HG03175 (cell line): ENCODE results near the gene CMC2.

Source experiments
- ATAC-seq: cut with Tn5 transposase; IDR thresholded peaks from one replicate; pipeline ENCODE4 v1.9.1; 2021; ENCODE audit warnings: mild to moderate bottlenecking, moderate library complexity; ENCODE audit not compliant: unreplicated experiment

Gene CMC2

DNA sequence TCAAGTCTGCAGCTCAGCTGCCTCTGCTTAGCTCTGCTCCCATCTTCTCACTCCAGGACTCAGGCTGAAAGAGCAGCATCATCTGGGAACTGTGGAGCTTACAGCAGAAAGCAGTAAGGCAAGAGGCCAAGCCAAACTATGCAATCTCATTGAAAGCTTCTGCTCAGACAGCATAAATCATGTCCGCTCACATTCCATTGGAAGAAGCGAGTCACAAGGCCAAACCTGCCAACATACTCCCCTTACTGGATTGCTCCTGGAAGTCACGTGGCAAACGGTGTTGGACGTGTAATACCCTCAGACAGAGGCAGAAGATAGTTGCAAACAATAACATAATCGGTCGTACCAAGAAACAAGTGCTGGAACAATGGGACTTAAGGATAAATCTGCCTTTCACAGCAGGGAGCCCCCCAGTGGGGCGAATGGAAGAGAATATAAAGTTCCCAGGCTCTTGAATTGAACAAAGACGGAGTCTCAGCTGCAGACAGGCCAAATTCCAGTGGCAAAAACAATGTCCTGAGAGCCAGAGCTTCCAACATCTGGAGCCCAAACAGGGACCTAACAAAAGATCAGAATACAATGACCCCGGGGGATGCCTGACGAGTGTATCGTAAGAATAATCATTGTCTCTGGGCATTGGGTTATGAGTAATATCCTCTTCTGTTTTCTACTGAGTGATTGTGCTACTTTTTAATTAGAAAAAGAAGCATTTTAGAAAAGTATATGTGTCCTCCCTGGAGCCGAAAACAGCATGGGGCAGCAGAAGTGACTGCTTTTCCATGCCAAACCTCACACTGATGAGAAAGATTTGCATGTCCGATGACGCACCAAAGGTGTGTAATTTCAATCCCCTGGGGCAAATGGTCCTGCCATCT lies 68.4 kb downstream of the CMC2 start:
- no peak for ATAC-seq

- ATAC-seq = no peak
Observed at GRCh38 chr16:80936410-80936809, 70.3 kb downstream of the CMC2 start.

- ATAC-seq = no peak
Observed at GRCh38 chr16:80935691-80936090, 71.0 kb downstream of the CMC2 start.

- ATAC-seq = no peak
Observed at GRCh38 chr16:80932708-80933095, 74.0 kb downstream of the CMC2 start.

- ATAC-seq = no peak
Observed at GRCh38 chr16:80931801-80932707, 74.6 kb downstream of the CMC2 start.

DNA sequence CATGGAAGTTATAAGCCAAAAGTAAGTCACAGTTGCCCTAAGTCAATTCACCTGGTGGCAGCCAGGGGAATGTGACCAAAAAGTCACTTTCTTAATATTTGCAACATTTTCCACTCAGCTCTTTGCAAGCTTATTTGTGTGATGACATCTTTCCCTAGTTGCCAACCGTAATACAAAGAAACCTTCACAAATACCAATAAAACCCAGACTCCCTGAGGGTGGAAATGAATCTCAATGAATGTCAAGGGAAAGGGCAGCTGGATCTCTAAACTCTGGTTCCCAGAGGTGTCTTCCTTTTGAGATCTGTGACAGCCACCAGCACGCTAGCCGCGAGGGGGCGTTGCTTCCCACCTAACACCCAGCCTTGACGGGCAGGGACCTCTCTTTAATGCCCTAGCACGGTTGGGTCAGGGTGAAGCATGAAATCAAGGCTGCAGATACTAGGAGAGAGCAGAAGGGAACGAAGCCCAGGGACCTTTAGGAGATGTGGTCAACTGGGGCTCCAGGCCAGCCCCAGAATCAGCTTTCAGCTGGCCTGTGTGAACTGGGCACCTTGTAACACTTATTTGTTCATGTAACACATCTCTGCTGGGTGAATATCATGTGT lies 82.2 kb downstream of the CMC2 start:
- no peak for ATAC-seq

DNA sequence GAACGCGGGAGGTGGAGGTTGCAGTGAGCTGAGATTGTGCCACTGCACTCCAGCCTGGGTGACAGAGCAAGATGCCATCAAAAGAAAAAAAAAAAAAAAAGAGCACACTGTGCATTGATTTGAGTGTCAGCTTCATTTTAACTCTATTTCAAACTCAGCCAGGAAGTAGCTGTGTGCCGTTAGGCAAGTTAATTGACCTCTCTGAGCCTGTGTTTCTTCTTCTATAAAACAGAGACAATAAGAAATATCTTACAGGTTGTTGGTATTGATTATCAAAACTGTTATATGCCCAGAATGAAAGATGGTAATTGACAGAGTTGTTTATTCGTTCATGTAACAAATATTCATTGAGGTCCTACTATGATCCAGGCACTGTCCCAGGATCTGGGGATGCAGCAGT lies 83.3 kb downstream of the CMC2 start:
- no peak for ATAC-seq
